Measurements from ENCODE around the gene GSTM3.

The GSTM3 gene

DNA sequence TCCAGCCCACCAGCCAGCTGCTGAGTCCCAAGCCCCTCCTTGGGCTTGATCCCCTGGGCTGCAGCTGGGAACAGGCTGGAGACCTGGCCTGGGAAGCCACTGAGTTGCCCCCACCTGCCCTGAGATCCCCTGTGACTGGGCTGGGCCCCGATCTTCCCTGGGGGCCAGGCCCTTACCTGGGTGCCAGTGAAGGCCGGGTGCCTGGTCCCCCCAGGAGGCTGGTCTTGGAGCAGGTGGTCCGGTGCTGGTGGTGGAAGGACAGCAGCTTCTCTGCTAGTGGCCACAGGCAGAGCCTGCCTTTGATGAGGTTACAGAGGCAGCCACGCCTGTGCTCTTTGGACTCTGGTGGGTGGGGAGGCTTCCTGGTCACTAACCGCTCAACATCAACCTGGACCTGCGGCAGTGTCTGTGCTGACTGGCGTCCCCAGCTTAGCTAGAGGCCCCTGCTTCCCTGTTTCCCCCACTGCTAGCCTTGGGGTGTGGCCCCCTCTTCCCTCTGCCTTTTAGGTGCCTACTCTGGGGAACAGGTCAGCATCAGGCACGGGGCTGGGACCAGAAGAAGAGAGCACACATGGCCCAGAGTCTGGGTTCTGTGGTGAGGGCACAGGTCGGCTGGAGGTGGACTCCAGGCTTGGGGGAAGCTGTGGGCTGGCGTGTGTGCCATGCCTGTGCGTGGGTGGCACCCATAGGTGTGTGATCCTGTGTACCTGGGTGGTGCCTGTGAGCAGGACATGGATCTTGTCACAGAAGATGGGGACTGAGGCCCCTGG is 23.0 kb upstream of the GSTM3 start, which contains the start of gene EPS8L3:
Gene EPS8L3, minus strand, starts transcription at position 278 of the 770 bp plus-strand sequence. CDS start 2,174 bp downstream, outside the sequence.
- TF ChIP-seq, protein P1, sequence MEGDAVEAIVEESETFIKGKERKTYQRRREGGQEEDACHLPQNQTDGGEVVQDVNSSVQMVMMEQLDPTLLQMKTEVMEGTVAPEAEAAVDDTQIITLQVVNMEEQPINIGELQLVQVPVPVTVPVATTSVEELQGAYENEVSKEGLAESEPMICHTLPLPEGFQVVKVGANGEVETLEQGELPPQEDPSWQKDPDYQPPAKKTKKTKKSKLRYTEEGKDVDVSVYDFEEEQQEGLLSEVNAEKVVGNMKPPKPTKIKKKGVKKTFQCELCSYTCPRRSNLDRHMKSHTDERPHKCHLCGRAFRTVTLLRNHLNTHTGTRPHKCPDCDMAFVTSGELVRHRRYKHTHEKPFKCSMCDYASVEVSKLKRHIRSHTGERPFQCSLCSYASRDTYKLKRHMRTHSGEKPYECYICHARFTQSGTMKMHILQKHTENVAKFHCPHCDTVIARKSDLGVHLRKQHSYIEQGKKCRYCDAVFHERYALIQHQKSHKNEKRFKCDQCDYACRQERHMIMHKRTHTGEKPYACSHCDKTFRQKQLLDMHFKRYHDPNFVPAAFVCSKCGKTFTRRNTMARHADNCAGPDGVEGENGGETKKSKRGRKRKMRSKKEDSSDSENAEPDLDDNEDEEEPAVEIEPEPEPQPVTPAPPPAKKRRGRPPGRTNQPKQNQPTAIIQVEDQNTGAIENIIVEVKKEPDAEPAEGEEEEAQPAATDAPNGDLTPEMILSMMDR (IDR thresholded peaks at IDR 0.05; ENCODE audit: low read depth, low read length), result no peak
- no peak within 1 kb of the TSS for H3K4me3 ChIP-seq (ENCODE audit: low read depth, low read length)

DNA sequence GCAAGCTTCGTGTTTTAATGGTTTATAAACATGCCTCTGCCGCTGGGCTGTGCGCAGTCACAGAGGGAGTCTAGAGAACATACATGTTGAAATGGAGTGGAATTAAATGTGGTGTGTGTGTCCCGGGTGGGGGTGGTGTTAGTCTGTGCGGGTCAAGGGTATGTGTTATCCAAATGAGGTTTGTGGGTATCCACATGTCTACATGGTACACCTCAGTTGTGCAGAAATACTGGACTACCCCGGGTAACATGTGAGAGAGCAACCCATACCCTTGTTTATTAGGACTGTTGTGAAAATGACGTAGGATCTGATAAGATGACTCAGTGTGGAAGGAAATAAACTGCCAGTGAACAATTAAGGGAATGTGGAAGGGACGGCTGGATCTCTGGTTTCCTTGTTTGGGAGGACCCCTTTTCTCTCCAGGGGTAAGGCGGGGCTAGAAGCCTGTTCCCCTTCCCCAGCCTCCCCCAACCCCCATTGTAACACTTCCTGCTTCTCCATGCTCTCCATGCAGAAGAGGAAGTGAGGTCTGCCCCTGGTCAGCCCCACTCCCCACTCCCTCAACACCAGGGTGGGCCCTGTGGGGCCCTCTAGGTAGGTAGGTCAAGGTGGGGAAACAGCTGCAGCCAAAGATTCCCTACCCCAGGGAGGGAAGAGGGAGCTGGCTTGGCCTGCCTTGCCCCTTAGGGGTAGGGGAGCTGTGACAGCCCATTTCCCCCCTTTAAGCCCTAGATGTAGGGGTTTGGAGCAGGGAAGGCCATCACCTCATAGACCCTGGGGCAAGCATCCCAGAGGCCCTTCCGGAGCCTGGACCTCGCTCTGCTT is 22.2 kb upstream of the GSTM3 start:
- no peak overlapping the region for H3K4me3 ChIP-seq (ENCODE audit: low read depth, low read length)
- TF ChIP-seq, protein P1 (IDR thresholded peaks at IDR 0.05; ENCODE audit: low read depth, low read length), result no peak

DNA sequence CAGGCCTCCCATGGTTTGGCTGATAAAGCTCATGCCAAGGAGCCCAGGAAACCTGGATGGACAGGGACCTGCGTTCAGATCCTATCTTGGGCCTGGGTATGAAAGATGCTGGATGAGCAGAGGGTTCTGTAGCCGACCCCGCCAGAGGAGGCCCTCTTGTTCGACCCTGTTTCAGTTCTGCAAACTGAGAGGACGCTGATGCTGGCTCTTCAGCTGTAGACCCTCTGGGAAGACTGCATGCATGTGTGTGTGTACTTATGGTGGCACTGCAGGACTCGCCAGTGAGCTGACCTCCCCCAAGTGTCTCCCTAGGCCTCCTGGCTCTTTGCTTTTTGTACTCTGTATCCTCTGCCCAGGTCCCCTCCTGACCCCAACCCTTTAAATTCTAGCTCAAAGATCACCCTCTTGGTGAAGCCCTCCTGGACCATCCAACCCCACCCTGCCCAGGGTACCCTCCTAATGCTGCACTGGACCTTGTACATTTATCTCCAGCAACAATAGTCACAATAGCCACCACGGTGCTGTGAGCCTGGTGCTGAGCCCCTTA is 21.3 kb upstream of the GSTM3 start:
- TF ChIP-seq, protein P1 (IDR thresholded peaks at IDR 0.05; ENCODE audit: low read depth, low read length), result no peak
- H3K4me3 ChIP-seq (ENCODE audit: low read depth, low read length), result no peak overlapping the region

DNA sequence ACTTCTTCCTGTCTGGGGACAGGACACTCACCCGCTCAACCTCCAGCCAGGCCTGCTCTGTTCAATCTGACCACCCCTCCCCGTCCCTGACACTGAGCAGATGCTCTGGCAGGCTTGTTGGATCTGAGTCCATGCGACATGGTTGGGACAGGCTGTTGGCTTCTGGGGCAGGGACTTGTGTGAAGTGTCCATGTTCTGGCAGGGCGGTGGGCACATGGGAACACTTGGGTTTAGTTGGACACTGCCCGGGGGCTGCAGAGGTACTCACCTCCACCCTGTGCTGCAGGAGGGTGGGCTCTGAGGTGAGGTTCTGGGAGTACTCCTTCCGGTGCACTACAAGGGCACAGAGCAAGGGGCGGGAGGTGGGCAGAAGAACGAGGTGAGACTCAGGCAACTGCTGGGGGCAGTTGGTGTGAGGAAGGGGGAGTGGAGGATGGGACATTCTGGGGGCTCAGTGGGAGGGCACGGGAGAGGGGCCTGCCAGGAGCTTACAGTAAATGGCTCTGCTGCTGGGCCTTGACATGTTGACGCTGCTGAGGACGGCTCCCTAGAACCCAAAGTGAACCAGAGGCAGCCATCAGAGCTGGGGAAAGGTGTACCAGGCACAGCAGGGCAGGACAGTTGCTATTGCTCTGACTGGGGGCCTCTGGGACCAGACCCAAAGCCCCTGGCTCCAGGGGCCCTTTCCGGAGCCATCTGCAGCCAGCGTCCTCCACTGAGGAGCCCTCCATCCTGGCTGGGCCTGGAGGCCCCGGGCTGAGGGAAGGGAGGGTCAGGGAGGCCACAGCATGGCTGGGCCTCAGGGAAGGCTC is 20.6 kb upstream of the GSTM3 start:
- TF ChIP-seq, protein P1 (IDR thresholded peaks at IDR 0.05; ENCODE audit: low read depth, low read length), result no peak
- no peak overlapping the region for H3K4me3 ChIP-seq (ENCODE audit: low read depth, low read length)

DNA sequence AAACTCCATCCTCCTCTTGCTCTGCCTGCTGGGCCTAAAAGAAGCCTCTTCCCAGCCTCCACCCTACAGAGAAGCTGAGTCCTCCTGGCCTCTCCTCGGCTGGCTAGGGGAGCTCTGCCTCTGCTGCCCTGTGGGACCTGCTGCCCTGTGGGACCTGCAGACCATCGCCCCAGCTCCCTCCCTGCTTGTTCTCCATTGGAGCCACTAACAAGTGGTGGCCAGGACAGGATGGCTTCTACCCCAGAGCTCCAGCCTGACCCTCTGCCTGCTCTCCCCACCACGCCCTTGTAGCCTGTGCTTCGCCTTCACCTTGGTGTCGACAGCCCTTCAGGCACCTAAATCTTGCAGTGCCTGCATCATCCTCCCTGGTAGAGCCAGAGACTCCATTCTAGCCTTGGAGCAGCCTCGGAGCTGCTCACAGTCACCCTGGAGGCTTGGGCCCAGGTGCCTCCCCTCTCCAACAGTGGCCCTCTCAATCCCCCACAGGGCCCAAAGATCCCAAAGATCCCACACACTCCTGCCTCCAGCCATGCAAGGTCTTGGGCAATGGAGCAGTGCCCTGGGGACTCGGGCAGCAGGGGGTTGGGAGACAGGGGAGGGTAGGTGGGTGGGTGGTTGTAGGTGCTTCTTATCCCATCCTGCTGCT is 19.9 kb upstream of the GSTM3 start:
- H3K4me3 ChIP-seq (ENCODE audit: low read depth, low read length), result no peak overlapping the region
- TF ChIP-seq, protein P1 (IDR thresholded peaks at IDR 0.05; ENCODE audit: low read depth, low read length), result no peak

DNA sequence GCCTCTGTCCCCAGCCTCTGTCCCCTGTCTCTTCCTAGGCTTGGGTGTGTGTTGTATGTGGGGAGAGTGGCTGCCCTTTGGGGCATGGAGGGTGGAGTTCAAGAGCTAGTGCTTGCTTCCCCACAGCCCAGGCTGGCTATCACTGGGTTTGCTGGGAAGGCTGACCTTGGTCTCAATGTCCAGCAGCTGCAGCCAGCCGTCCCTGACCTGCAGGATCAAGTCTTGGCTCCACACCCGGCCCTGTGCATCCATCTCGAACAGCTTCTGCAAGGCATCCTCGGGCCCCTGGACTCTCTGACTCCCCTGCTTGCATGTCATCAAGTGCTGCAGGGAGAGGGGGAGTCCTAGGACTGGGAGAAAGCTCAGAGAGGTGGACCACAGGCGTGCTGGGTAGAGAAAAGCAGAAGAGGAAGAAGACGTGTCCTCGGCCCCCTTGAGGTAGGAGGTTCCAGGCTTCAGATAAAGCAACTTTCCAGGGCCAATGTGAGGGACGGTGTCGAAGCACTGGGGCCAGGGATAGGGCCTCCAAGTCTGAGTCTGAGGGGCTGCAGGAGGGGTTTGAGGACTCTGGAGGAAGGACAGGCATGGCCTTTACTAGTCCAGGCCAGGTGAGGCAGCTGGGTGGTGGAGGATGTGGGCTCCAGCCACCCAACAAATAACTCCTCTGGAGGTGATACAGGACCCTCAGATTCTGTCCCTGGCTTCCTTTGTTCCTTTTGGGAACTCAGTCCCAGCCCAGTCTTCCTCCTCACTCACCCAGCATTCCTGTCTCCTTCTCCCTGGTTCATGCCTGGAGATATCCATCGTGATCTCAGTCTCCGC is 18.9 kb upstream of the GSTM3 start:
- TF ChIP-seq, protein P1 (IDR thresholded peaks at IDR 0.05; ENCODE audit: low read depth, low read length), result no peak
- no peak overlapping the region for H3K4me3 ChIP-seq (ENCODE audit: low read depth, low read length)

All from WI38 (cell line).